ENCODE measurements around the gene PHETA1. TPM values are rescaled to one million over a fixed set of nuclear protein-coding genes. Genes with fewer than 3 reads are reported as not detected.

The PHETA1 gene
- polyA plus RNA-seq, 3 donors = 3.4 to 15.3 (median 4.9) TPM

DNA sequence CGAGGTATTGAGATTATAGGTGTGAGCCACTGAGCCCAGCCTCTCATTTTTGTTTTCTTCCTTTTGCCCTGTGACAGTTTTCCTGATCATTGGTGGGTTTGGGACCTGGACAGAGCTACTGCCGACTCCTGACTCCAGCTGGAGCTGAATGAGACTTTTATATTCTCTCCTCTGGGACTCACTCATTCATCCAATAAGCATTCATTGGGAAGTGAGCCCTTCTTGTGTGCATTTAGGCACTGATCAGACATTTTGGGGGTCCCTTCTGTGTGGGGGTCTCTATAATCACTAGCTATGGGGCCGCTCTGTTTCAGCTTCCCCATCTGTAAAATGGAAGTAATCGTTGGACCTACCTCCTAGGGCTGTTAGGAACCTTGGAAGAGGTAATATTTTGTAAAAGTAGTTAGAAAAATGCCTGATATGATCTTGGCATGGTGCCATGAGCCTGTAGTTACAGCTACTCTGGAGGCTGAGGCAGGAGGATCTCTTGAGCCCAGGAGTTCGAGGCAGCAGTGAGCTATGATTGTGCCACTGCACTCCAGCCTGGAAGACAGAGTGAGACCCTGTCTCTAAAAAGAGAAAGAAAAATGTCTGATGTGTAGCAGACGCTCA, 44.0 kb upstream of the PHETA1 start:
- no peak overlapping the region for H3K4me3 Mint-ChIP-seq
- no peak overlapping the region for H2AFZ ChIP-seq (ENCODE audit: insufficient read depth, low read depth, low read length, poor library complexity, severe bottlenecking)
- no peak for DNase-seq
- peaks cover 74% of the 10 kb centered on the region for H3K4me1 Mint-ChIP-seq
- H4K20me1 ChIP-seq (ENCODE audit: insufficient read depth, low read length) = peaks cover 99% of the 10 kb centered on the region
- peak overlapping the region; percentile 62 to 93 for H3K27ac ChIP-seq (ENCODE audit: low read depth in 1 of 2, low read length in 2 of 2)
- peak overlapping the region; percentile 74 to 91 (median 81) for H3K27ac Mint-ChIP-seq
- no peaks in the 10 kb centered on the region for H3K27me3 ChIP-seq (ENCODE audit: control insufficient read depth in 2 of 2, insufficient read depth in 2 of 2, low read length in 2 of 2)
- peaks cover 33 to 69% of the 10 kb centered on the region in 2 donors for H3K36me3 Mint-ChIP-seq
- no peaks in the 10 kb centered on the region for H3K9me3 ChIP-seq (replicated peaks in 1 of 2; ENCODE audit: control insufficient read depth in 1 of 2, insufficient read depth in 1 of 2, low read length in 2 of 2)
- intact Hi-C loops (cut with micrococcal nuclease) = no loop called here
- peak overlapping the region in 1 of 3 experiments; percentile 91 for H3K4me3 ChIP-seq (replicated peaks in 1 of 3; ENCODE audit: low read depth in 2 of 3, low read length in 3 of 3)
- H3K36me3 ChIP-seq (replicated peaks in 1 of 2; ENCODE audit: control insufficient read depth in 1 of 2, insufficient read depth in 2 of 2, low read length in 2 of 2) = peaks cover 18 to 48% of the 10 kb centered on the region in 2 donors
- no peaks in the 10 kb centered on the region for H3K9me3 Mint-ChIP-seq
- H3K4me2 ChIP-seq (replicated peaks; ENCODE audit: extremely low read depth, low read length, poor library complexity, severe bottlenecking) = no peak overlapping the region
- no peaks in the 10 kb centered on the region for H3K27me3 Mint-ChIP-seq (ENCODE audit: low read depth in 3 of 3)
- peaks cover 72 to 77% of the 10 kb centered on the region in 2 donors for H3K4me1 ChIP-seq (ENCODE audit: control insufficient read depth in 1 of 2, insufficient read depth in 2 of 2, low read length in 2 of 2)
- peaks cover 100% of the 10 kb centered on the region for H3K79me2 ChIP-seq (ENCODE audit: insufficient read depth, low read length)
- WGBS (ENCODE audit: insufficient coverage) = 72% methylated on average over 3 of the region's 6 CpGs
- no peak overlapping the region for H3K9ac ChIP-seq (ENCODE audit: insufficient read depth, low read length, poor library complexity, severe bottlenecking)
- TF ChIP-seq, protein P1, sequence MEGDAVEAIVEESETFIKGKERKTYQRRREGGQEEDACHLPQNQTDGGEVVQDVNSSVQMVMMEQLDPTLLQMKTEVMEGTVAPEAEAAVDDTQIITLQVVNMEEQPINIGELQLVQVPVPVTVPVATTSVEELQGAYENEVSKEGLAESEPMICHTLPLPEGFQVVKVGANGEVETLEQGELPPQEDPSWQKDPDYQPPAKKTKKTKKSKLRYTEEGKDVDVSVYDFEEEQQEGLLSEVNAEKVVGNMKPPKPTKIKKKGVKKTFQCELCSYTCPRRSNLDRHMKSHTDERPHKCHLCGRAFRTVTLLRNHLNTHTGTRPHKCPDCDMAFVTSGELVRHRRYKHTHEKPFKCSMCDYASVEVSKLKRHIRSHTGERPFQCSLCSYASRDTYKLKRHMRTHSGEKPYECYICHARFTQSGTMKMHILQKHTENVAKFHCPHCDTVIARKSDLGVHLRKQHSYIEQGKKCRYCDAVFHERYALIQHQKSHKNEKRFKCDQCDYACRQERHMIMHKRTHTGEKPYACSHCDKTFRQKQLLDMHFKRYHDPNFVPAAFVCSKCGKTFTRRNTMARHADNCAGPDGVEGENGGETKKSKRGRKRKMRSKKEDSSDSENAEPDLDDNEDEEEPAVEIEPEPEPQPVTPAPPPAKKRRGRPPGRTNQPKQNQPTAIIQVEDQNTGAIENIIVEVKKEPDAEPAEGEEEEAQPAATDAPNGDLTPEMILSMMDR (IDR thresholded peaks at IDR 0.05) = no peak

DNA sequence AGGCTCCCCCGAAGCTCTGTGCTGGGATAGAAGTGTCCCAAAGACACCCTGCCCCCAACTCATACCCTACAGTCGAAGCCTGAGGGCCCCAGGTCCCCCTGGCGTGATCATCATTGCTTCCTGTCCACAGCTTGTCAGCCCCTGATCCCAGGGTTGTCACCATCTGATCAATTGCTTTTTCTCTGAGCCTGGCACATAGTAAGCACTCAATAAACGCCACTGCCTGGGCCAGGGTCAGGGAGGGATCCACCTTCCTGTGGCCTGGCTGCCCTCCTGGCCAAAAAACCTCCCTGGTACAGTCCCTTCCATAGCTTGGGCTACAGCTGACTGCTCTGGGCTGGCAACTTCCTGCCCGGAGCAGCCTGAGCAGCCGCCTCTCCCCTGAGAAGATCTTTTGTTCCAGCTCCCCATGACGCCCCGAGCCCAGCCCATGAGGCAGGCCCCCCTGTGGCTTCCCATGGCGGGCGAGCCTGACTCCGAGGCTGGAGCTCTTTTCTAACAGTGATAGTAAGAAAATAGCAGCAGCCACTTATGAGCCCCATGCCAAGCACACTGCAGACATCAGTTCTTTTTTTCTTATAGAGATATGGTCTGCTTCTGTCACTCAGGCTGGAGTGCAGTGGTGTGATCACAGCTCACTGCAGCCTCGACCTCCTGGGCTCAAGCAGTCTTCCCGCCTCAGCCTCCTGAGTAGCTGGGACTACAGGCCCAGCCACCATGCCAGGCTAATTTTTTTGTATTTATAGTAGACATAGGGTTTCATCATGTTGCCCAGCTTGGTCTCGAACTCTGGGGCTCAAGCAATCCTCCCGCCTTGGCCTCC, 43.3 kb upstream of the PHETA1 start:
- H3K27ac ChIP-seq (ENCODE audit: low read depth in 1 of 2, low read length in 2 of 2) = peak overlapping the region; percentile 62 to 93
- peak overlapping the region; percentile 51 to 59 for H3K4me3 Mint-ChIP-seq
- 48% methylated on average over 10 of the region's 15 CpGs for WGBS (ENCODE audit: insufficient coverage)
- peak overlapping the region; percentile 19 for H3K9ac ChIP-seq (ENCODE audit: insufficient read depth, low read length, poor library complexity, severe bottlenecking)
- peak overlapping the region; percentile 87 for H3K4me2 ChIP-seq (replicated peaks; ENCODE audit: extremely low read depth, low read length, poor library complexity, severe bottlenecking)
- peaks cover 81% of the 10 kb centered on the region for H3K4me1 Mint-ChIP-seq
- H3K27me3 Mint-ChIP-seq (ENCODE audit: low read depth in 3 of 3) = no peaks in the 10 kb centered on the region
- TF ChIP-seq, protein P1 (IDR thresholded peaks at IDR 0.05) = no peak
- peak overlapping the region; percentile 63 to 95 (median 83) for H3K27ac Mint-ChIP-seq
- H3K36me3 ChIP-seq (replicated peaks in 1 of 2; ENCODE audit: control insufficient read depth in 1 of 2, insufficient read depth in 2 of 2, low read length in 2 of 2) = peaks cover 15 to 42% of the 10 kb centered on the region in 2 donors
- no peak overlapping the region for H2AFZ ChIP-seq (ENCODE audit: insufficient read depth, low read depth, low read length, poor library complexity, severe bottlenecking)
- no peaks in the 10 kb centered on the region for H3K9me3 Mint-ChIP-seq
- intact Hi-C loops (cut with micrococcal nuclease) = no loop called here
- no peaks in the 10 kb centered on the region for H3K9me3 ChIP-seq (replicated peaks in 1 of 2; ENCODE audit: control insufficient read depth in 1 of 2, insufficient read depth in 1 of 2, low read length in 2 of 2)
- peaks cover 79 to 84% of the 10 kb centered on the region in 2 donors for H3K4me1 ChIP-seq (ENCODE audit: control insufficient read depth in 1 of 2, insufficient read depth in 2 of 2, low read length in 2 of 2)
- no peaks in the 10 kb centered on the region for H3K27me3 ChIP-seq (ENCODE audit: control insufficient read depth in 2 of 2, insufficient read depth in 2 of 2, low read length in 2 of 2)
- peaks cover 100% of the 10 kb centered on the region for H3K79me2 ChIP-seq (ENCODE audit: insufficient read depth, low read length)
- H4K20me1 ChIP-seq (ENCODE audit: insufficient read depth, low read length) = peaks cover 99% of the 10 kb centered on the region
- no peak for DNase-seq
- H3K36me3 Mint-ChIP-seq = peaks cover 30 to 67% of the 10 kb centered on the region in 2 donors
- H3K4me3 ChIP-seq (replicated peaks in 1 of 3; ENCODE audit: low read depth in 2 of 3, low read length in 3 of 3) = peak overlapping the region in 1 of 3 experiments; percentile 91
